COLO668 (cell line): ENCODE measurements around the gene SUSD4.
"Not testable (repeated sequence)": the region's sequence is repeated elsewhere in the genome, so short reads cannot be mapped to it uniquely, and the experiment has no call there.

Experiments
- DNase-seq: peaks from one replicate; lab custom pipeline; 2025; ENCODE audit not compliant: unreplicated experiment; lab: John Stamatoyannopoulos, UW

The SUSD4 gene

GRCh38 chr1:223363856-223364684, at the start of gene SUSD4:
TSS of gene SUSD4 (minus strand) at chr1:223364176. CDS start at chr1:223363425, 751 bp downstream.
- peak; percentile 98 for DNase-seq

- no peak for DNase-seq
Observed at GRCh38 chr1:223413216-223413615, 49.2 kb upstream of the SUSD4 start.

GRCh38 chr1:223411710-223412109, 47.7 kb upstream of the SUSD4 start:
- no peak for DNase-seq

GRCh38 chr1:223411309-223411708, 47.3 kb upstream of the SUSD4 start:
- no peak for DNase-seq

GRCh38 chr1:223410036-223410435, 46.1 kb upstream of the SUSD4 start:
- DNase-seq: no peak

GRCh38 chr1:223405507-223405906, 41.5 kb upstream of the SUSD4 start:
- no peak for DNase-seq

- no peak for DNase-seq
Observed at GRCh38 chr1:223403184-223403815, 39.3 kb upstream of the SUSD4 start.

- DNase-seq: no peak
Observed at GRCh38 chr1:223402790-223403142, 38.8 kb upstream of the SUSD4 start.

GRCh38 chr1:223401873-223402789, 38.2 kb upstream of the SUSD4 start:
- no peak for DNase-seq

GRCh38 chr1:223399393-223399792, 35.4 kb upstream of the SUSD4 start:
- not testable (repeated sequence) for DNase-seq

GRCh38 chr1:223394706-223395105, 30.7 kb upstream of the SUSD4 start:
- DNase-seq: no peak

- no peak for DNase-seq
Observed at GRCh38 chr1:223394242-223394641, 30.3 kb upstream of the SUSD4 start.

GRCh38 chr1:223393275-223394214, 29.6 kb upstream of the SUSD4 start, which contains the start of gene CCDC185:
TSS of gene CCDC185 (plus strand) at chr1:223393415. CDS start at chr1:223393476, 61 bp downstream.
- peak; percentile 61 for DNase-seq

GRCh38 chr1:223390618-223391017, 26.6 kb upstream of the SUSD4 start:
- no peak for DNase-seq

- no peak for DNase-seq
Observed at GRCh38 chr1:223386013-223386412, 22.0 kb upstream of the SUSD4 start.

GRCh38 chr1:223378754-223379153, 14.8 kb upstream of the SUSD4 start:
- no peak for DNase-seq

GRCh38 chr1:223374064-223374610, 10.2 kb upstream of the SUSD4 start:
- no peak for DNase-seq

- peak; percentile 34 for DNase-seq
Observed at GRCh38 chr1:223364685-223365382, 858 bp upstream of the SUSD4 start.
